GM12878 (cell line): ENCODE results near the gene BLCAP. TPM values are rescaled to one million over a fixed set of nuclear protein-coding genes. Genes with fewer than 3 reads are reported as not detected.

Source experiments
- BRCA1 ChIP-seq: IDR thresholded peaks from 2 replicates; pipeline ENCODE4 v1.6.1; 2011; ENCODE audit warnings: low read depth, low read length, improper control_type of control experiment
- CHD2 ChIP-seq: IDR thresholded peaks from 2 replicates; pipeline ENCODE4 v1.6.1; 2011; ENCODE audit warnings: low read depth, low read length, improper control_type of control experiment, borderline replicate concordance
- DPF2 ChIP-seq: fragments of 450-650 bp; IDR thresholded peaks from 2 replicates; pipeline ENCODE4 v1.6.1; 2017; ENCODE audit warnings: mild to moderate bottlenecking
- HCFC1 ChIP-seq: fragments of 150-350 bp; IDR thresholded peaks from 2 replicates; pipeline ENCODE4 v1.6.1; 2014; ENCODE audit warnings: low read length
- IKZF2 ChIP-seq, 2 experiments: fragments of 450-650 bp; IDR thresholded peaks; 2 replicates each; pipeline ENCODE4 v1.6.1; 2017; ENCODE audit warnings: mild to moderate bottlenecking in 2 of 2, moderate library complexity in 2 of 2
- KAT2A ChIP-seq: conservative IDR thresholded peaks from 2 replicates; pipeline ENCODE4 v1.6.1; 2011; ENCODE audit warnings: low read depth, low read length; ENCODE audit not compliant: control insufficient read depth
- NBN ChIP-seq: fragments of 450-650 bp; IDR thresholded peaks from 2 replicates; pipeline ENCODE4 v1.6.1; 2016
- NR2F1 ChIP-seq: fragments of 450-650 bp; conservative IDR thresholded peaks from 2 replicates; pipeline ENCODE4 v1.6.1; 2017; ENCODE audit warnings: mild to moderate bottlenecking
- PAX8 ChIP-seq: fragments of 450-650 bp; IDR thresholded peaks from 2 replicates; pipeline ENCODE4 v1.6.1; 2017; ENCODE audit warnings: mild to moderate bottlenecking, moderate library complexity
- RAD51 ChIP-seq: fragments of 450-650 bp; IDR thresholded peaks from 2 replicates; pipeline ENCODE4 v1.6.1; 2016; ENCODE audit warnings: moderate library complexity, mild to moderate bottlenecking, inconsistent platforms
- RCOR1 ChIP-seq: conservative IDR thresholded peaks from 2 replicates; pipeline ENCODE4 v1.6.1; 2012; ENCODE audit warnings: low read depth, low read length, improper control_type of control experiment
- SIX5 ChIP-seq: IDR thresholded peaks from 2 replicates; pipeline ENCODE4 v1.6.1; 2011; ENCODE audit warnings: mild to moderate bottlenecking, low read depth, low read length, moderate library complexity; ENCODE audit not compliant: severe bottlenecking
- SUZ12 ChIP-seq: fragments of 200-600 bp; sonication (generic); IDR thresholded peaks from one replicate; pipeline ENCODE4 v1.6.1; 2018; ENCODE audit warnings: antibody characterized with exemption, mild to moderate bottlenecking; ENCODE audit not compliant: unreplicated experiment
- ZBTB33 ChIP-seq: fragments of 450-650 bp; IDR thresholded peaks from 2 replicates; pipeline ENCODE4 v1.6.1; 2017; ENCODE audit warnings: mild to moderate bottlenecking
- ZNF24 ChIP-seq: fragments of 450-650 bp; IDR thresholded peaks from 2 replicates; pipeline ENCODE4 v1.6.1; 2017; ENCODE audit warnings: antibody characterized with exemption, mild to moderate bottlenecking
- ZSCAN29 ChIP-seq: fragments of 450-650 bp; IDR thresholded peaks from 2 replicates; pipeline ENCODE4 v1.6.1; 2017; ENCODE audit warnings: mild to moderate bottlenecking, moderate library complexity
- ZZZ3 ChIP-seq: IDR thresholded peaks from 2 replicates; pipeline ENCODE4 v1.6.1; 2011; ENCODE audit warnings: low read depth; ENCODE audit not compliant: control insufficient read depth, insufficient read length
- polyA plus RNA-seq, 11 experiments: library from polyadenylated mRNA; depleted of rRNA in 4 of 11; unstranded in 6 of 11; stranded (reverse) in 5 of 11; fragments of >200 nt; fragmentation: Nextera tagmentation in 4 of 11; fragmentation: Illumina TruSeq in 1 of 11; extraction: Ambion mirVana in 4 of 11; extraction: Trizol in 1 of 11; gene quantifications; 1 replicate in 1 of 11; 2 replicates in 10 of 11; pipeline versions ENCODE4 v1.2.1 to v1.2.3, GENCODE V29; 2011 to 2016; ENCODE audit warnings: inconsistent platforms in 2 of 11, missing spikeins in 2 of 11, low read depth in 1 of 11
- total RNA-seq, 4 experiments: library from RNA; depleted of rRNA in 3 of 4; stranded (reverse); fragments of >200 nt in 3 of 4; fragmentation: Illumina TruSeq in 1 of 4; extraction: Trizol in 1 of 4; gene quantifications; 2 replicates each; pipeline versions ENCODE4 v1.2.1 to v1.2.3, GENCODE V29; 2013 to 2021
- TF ChIP-seq, protein P1 (sequence below): fragments of 450-650 bp; IDR thresholded peaks from 2 replicates; pipeline ENCODE4 v1.6.1; 2017; ENCODE audit warnings: mild to moderate bottlenecking, moderate library complexity
- TF ChIP-seq, protein P2 (sequence below): fragments of 450-650 bp; formaldehyde crosslinking; IDR thresholded peaks from 2 replicates; pipeline ENCODE4 v1.4.0; 2022; ENCODE audit warnings: mild to moderate bottlenecking, moderate library complexity

Gene BLCAP
- total and polyA plus RNA-seq, 10 of the 15 experiments (the other 5 are each of a cell fraction or from before 2014, with no cell fraction given), result 24.6 to 62.3 (median 47.3) TPM

DNA sequence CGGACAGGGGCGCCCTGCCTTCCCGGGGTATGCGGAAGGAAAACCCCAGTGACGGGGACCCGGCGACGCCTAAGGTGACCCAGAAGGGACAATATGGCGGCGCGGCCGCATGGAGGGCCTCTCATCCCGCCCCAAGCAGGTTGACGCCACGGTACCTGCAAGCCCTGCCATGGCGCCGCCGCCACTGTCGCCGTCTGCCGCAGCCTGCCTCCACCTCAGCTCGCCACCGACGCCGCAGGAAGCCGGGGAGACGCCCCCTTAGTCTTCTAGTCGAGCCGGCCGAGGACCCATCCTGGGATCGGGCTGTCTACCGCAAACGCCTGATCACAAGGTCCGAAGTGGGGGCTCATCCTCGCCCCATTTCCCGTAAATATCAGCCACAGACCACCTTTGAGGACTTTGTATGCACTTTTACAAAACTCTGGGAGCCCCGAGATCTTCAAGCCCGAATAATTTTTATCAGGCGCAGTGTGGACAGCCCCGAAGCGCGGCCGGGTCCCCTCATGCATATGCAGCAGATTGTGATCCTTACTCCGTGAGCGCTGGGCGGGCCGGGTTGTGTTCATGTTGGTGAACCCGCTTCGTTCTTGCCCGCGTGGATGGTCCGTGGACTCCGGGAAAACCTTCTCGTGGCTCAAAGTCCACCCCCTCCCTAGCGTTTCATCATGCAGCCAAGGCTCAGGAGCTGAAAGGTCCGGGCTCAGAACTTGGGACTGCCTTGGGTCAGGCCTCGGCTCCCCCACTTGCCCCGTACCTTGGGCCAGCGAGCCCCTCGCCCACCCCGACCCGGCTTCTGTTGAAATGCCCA lies at the start of gene BLCAP (continued):
- TF ChIP-seq SIX5 (peak; percentile 3), HCFC1 (no peak; the same call in 1 of the 2 replicates), NBN (peak; percentile 66), RAD51 (no peak), ZNF24 (no peak), DPF2 (peak; percentile 60; the same call in 1 of the 2 replicates), KAT2A (no peak), SUZ12 (no peak), ZZZ3 (no peak), IKZF2 (IDR thresholded peaks at IDR 0.05) (no peak), BRCA1 (no peak), NR2F1 (peak; percentile 55), ZBTB33 (peak; percentile 83; the same call in 1 of the 2 replicates), RCOR1 (no peak), ZSCAN29 (peak; percentile 93), CHD2 (0 out of 2 replicates have a peak, but pooled peaks have one; percentile 13), PAX8 (no peak)
- TF ChIP-seq, protein P1, sequence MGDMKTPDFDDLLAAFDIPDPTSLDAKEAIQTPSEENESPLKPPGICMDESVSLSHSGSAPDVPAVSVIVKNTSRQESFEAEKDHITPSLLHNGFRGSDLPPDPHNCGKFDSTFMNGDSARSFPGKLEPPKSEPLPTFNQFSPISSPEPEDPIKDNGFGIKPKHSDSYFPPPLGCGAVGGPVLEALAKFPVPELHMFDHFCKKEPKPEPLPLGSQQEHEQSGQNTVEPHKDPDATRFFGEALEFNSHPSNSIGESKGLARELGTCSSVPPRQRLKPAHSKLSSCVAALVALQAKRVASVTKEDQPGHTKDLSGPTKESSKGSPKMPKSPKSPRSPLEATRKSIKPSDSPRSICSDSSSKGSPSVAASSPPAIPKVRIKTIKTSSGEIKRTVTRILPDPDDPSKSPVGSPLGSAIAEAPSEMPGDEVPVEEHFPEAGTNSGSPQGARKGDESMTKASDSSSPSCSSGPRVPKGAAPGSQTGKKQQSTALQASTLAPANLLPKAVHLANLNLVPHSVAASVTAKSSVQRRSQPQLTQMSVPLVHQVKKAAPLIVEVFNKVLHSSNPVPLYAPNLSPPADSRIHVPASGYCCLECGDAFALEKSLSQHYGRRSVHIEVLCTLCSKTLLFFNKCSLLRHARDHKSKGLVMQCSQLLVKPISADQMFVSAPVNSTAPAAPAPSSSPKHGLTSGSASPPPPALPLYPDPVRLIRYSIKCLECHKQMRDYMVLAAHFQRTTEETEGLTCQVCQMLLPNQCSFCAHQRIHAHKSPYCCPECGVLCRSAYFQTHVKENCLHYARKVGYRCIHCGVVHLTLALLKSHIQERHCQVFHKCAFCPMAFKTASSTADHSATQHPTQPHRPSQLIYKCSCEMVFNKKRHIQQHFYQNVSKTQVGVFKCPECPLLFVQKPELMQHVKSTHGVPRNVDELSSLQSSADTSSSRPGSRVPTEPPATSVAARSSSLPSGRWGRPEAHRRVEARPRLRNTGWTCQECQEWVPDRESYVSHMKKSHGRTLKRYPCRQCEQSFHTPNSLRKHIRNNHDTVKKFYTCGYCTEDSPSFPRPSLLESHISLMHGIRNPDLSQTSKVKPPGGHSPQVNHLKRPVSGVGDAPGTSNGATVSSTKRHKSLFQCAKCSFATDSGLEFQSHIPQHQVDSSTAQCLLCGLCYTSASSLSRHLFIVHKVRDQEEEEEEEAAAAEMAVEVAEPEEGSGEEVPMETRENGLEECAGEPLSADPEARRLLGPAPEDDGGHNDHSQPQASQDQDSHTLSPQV, result peak; percentile 95
- TF ChIP-seq, protein P2, sequence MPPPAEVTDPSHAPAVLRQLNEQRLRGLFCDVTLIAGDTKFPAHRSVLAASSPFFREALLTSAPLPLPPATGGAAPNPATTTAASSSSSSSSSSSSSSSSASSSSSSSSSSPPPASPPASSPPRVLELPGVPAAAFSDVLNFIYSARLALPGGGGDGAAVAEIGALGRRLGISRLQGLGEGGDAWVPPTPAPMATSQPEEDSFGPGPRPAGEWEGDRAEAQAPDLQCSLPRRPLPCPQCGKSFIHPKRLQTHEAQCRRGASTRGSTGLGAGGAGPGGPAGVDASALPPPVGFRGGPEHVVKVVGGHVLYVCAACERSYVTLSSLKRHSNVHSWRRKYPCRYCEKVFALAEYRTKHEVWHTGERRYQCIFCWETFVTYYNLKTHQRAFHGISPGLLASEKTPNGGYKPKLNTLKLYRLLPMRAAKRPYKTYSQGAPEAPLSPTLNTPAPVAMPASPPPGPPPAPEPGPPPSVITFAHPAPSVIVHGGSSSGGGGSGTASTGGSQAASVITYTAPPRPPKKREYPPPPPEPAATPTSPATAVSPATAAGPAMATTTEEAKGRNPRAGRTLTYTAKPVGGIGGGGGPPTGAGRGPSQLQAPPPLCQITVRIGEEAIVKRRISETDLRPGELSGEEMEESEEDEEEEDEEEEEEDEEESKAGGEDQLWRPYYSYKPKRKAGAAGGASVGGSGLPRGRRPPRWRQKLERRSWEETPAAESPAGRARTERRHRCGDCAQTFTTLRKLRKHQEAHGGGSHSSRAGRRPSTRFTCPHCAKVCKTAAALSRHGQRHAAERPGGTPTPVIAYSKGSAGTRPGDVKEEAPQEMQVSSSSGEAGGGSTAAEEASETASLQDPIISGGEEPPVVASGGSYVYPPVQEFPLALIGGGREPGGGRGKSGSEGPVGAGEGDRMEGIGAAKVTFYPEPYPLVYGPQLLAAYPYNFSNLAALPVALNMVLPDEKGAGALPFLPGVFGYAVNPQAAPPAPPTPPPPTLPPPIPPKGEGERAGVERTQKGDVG (CRISPR knock-in tag), result no peak
